22Rv1 (cell line): ENCODE measurements around the gene IL19.

ENCODE experiments used
- CTCF ChIP-seq: fragments of 450-650 bp; IDR thresholded peaks from 2 replicates; pipeline ENCODE4 v1.5.1; 2017; ENCODE audit warnings: mild to moderate bottlenecking
- ZFX ChIP-seq: fragments of 450-650 bp; IDR thresholded peaks from 2 replicates; pipeline ENCODE4 v1.6.1; 2017; ENCODE audit warnings: antibody characterized with exemption, borderline replicate concordance

- TF ChIP-seq ZFX, result no peak
- TF ChIP-seq CTCF, result no peak
Measured at GRCh38 chr1:206739411-206740076, 31.0 kb upstream of the IL19 start.
